ENCODE measurements around the gene KCNH5.

Gene KCNH5

DNA sequence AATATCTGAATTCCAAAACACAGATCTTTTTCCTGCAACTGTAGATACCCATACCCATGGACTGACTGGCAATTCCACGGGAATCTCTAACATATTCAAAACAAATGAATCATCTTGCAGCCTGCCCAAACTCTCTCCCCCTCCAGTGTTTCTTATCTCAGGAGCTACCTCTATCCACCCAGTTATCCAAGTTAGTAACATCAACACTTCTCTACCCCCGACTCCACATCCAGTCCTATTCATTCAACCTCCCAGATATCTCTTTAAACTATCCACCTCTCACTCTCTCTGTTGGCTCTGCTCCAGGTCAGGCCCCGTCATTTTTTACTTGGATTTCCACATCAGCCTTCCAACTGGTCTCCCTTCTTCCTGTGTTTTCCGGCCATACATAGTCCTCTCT lies 6.7 kb upstream of the KCNH5 start:
- H3K4me1 ChIP-seq (ENCODE audit: insufficient read depth, low read length, severe bottlenecking): no peaks in the 10 kb centered on the region
- H3K9ac ChIP-seq (ENCODE audit: low read length): no peak overlapping the region
- H3K36me3 ChIP-seq (ENCODE audit: insufficient read depth, low read length): no peaks in the 10 kb centered on the region
- no peaks in the 10 kb centered on the region for H4K20me1 ChIP-seq (ENCODE audit: insufficient read depth, low read length)
- no peaks in the 10 kb centered on the region for H3K9me2 ChIP-seq (ENCODE audit: low read depth, low read length)
- H3K27ac ChIP-seq (ENCODE audit: low read depth, low read length, poor library complexity, severe bottlenecking): no peak overlapping the region
- no peak overlapping the region for H3K4me3 ChIP-seq (ENCODE audit: low read depth, low read length, poor library complexity, severe bottlenecking)
- TF ChIP-seq CTCF (IDR thresholded peaks at IDR 0.05; ENCODE audit: low read length) (no peak), EZH2 (IDR thresholded peaks at IDR 0.05; ENCODE audit: borderline replicate concordance, low read length) (no peak)
- no peak overlapping the region for H3K4me2 ChIP-seq (ENCODE audit: low read length)
- no peaks in the 10 kb centered on the region for H3K27me3 ChIP-seq (ENCODE audit: insufficient read depth, low read length)
- H2AFZ ChIP-seq (ENCODE audit: low read length): no peak overlapping the region
- H3K9me3 ChIP-seq (ENCODE audit: low read length): no peaks in the 10 kb centered on the region
- no peaks in the 10 kb centered on the region for H3K79me2 ChIP-seq (ENCODE audit: insufficient read depth, low read length)
- H3F3A ChIP-seq (ENCODE audit: insufficient read depth, low read length): no peaks in the 10 kb centered on the region

- no peaks in the 10 kb centered on the region for H3F3A ChIP-seq (ENCODE audit: insufficient read depth, low read length)
- H3K9ac ChIP-seq (ENCODE audit: low read length): no peak overlapping the region
- H3K4me3 ChIP-seq (ENCODE audit: low read depth, low read length, poor library complexity, severe bottlenecking): no peak overlapping the region
- H3K9me3 ChIP-seq (ENCODE audit: low read length): no peaks in the 10 kb centered on the region
- H3K4me2 ChIP-seq (ENCODE audit: low read length): no peak overlapping the region
- H3K36me3 ChIP-seq (ENCODE audit: insufficient read depth, low read length): no peaks in the 10 kb centered on the region
- H3K27me3 ChIP-seq (ENCODE audit: insufficient read depth, low read length): no peaks in the 10 kb centered on the region
- H3K27ac ChIP-seq (ENCODE audit: low read depth, low read length, poor library complexity, severe bottlenecking): no peak overlapping the region
- H4K20me1 ChIP-seq (ENCODE audit: insufficient read depth, low read length): no peaks in the 10 kb centered on the region
- TF ChIP-seq CTCF (IDR thresholded peaks at IDR 0.05; ENCODE audit: low read length) (no peak), EZH2 (IDR thresholded peaks at IDR 0.05; ENCODE audit: borderline replicate concordance, low read length) (no peak)
- H3K79me2 ChIP-seq (ENCODE audit: insufficient read depth, low read length): no peaks in the 10 kb centered on the region
- H3K4me1 ChIP-seq (ENCODE audit: insufficient read depth, low read length, severe bottlenecking): no peaks in the 10 kb centered on the region
- no peak overlapping the region for H2AFZ ChIP-seq (ENCODE audit: low read length)
- H3K9me2 ChIP-seq (ENCODE audit: low read depth, low read length): no peaks in the 10 kb centered on the region
These were observed 6.0 kb upstream of the KCNH5 start for GRCh38 chr14:63051301-63051700.

GRCh38 chr14:63050694-63051093 lies 5.4 kb upstream of the KCNH5 start:
- Histone ChIP-seq H3F3A (ENCODE audit: insufficient read depth, low read length) (no peaks in the 10 kb centered on the region), H3K4me2 (ENCODE audit: low read length) (no peak overlapping the region), H2AFZ (ENCODE audit: low read length) (no peak overlapping the region)

More at GRCh38 chr14:63050694-63051093, 5.4 kb upstream of the KCNH5 start:
- H4K20me1 ChIP-seq (ENCODE audit: insufficient read depth, low read length): no peaks in the 10 kb centered on the region
- no peaks in the 10 kb centered on the region for H3K79me2 ChIP-seq (ENCODE audit: insufficient read depth, low read length)
- no peaks in the 10 kb centered on the region for H3K9me3 ChIP-seq (ENCODE audit: low read length)
- H3K4me1 ChIP-seq (ENCODE audit: insufficient read depth, low read length, severe bottlenecking): no peaks in the 10 kb centered on the region
- TF ChIP-seq CTCF (IDR thresholded peaks at IDR 0.05; ENCODE audit: low read length) (no peak), EZH2 (IDR thresholded peaks at IDR 0.05; ENCODE audit: borderline replicate concordance, low read length) (no peak)
- no peak overlapping the region for H3K9ac ChIP-seq (ENCODE audit: low read length)
- H3K4me3 ChIP-seq (ENCODE audit: low read depth, low read length, poor library complexity, severe bottlenecking): no peak overlapping the region
- no peaks in the 10 kb centered on the region for H3K27me3 ChIP-seq (ENCODE audit: insufficient read depth, low read length)
- H3K36me3 ChIP-seq (ENCODE audit: insufficient read depth, low read length): no peaks in the 10 kb centered on the region
- H3K27ac ChIP-seq (ENCODE audit: low read depth, low read length, poor library complexity, severe bottlenecking): no peak overlapping the region
- H3K9me2 ChIP-seq (ENCODE audit: low read depth, low read length): no peaks in the 10 kb centered on the region
